GM12878 (cell line): ENCODE measurements around the gene NR1D1. TPM values are rescaled to one million over a fixed set of nuclear protein-coding genes. Genes with fewer than 3 reads are reported as not detected.

Experiments
- ATAC-seq: fragments of 200-7000 bp; cut with Tn5 transposase; 3 replicates; pipeline ENCODE4 v1.9.1; 2020; ENCODE audit warnings: mild to moderate bottlenecking, moderate library complexity
- BruUV-seq: library from RNA; stranded (reverse); fragments of 400-500 nt; replicated peaks from 2 replicates; lab custom pipeline; 2021; lab: Mats Ljungman, UMichigan
- CTCF ChIA-PET: fragments of 300-600 bp; sonication (Branson Sonifier 250); formaldehyde crosslinking; extraction: SDS; loops from one replicate; lab custom pipeline; 2021; ENCODE audit warnings: inconsistent platforms; lab: Yijun Ruan, JAX
- POLR2A ChIA-PET: fragments of 350-600 bp; formaldehyde crosslinking; extraction: SDS; loops from one replicate; lab custom pipeline; 2021; ENCODE audit warnings: inconsistent platforms; lab: Charles Lee
- RAD21 ChIA-PET: fragments of 300-600 bp; sonication (Branson Sonifier 250); formaldehyde crosslinking; loops from one replicate; lab custom pipeline; 2023; ENCODE audit warnings: antibody characterized with exemption; ENCODE audit not compliant: unreplicated experiment; lab: Charles Lee
- SMC1A ChIA-PET: fragments of 300-600 bp; sonication (Branson Sonifier 250); formaldehyde crosslinking; loops from one replicate; lab custom pipeline; 2023; ENCODE audit not compliant: unreplicated experiment, uncharacterized antibody; lab: Charles Lee
- DNase-seq: peaks from one replicate; pipeline ENCODE4 v3.0.0-alpha.2; 2011; ENCODE audit warnings: low read depth, low spot score
- FAIRE-seq: peaks from 3 replicates; lab custom pipeline; 2011; peaks lifted over from hg19 to GRCh38; lab: Jason Lieb, UNC
- H2AFZ ChIP-seq: 2 replicates; pipeline ENCODE4 v1.6.0; 2011; ENCODE audit warnings: low read depth, low read length, control low read depth; ENCODE audit not compliant: control insufficient read depth
- H3K27ac ChIP-seq: 2 replicates; pipeline ENCODE4 v1.5.1; 2011; ENCODE audit warnings: control low read depth; ENCODE audit not compliant: control insufficient read depth, insufficient read depth
- H3K27me3 ChIP-seq, 2 experiments: replicated peaks in 1 of 2; 2 replicates each; pipeline versions ENCODE4 v1.6.0 to v1.6.1; 2011; ENCODE audit warnings: low read length in 1 of 2; ENCODE audit not compliant: control insufficient read depth in 2 of 2, insufficient read depth in 2 of 2
- H3K36me3 ChIP-seq, 2 experiments: 2 replicates each; pipeline ENCODE4 v1.5.1; 2011; ENCODE audit warnings: low read length in 1 of 2; ENCODE audit not compliant: control insufficient read depth in 2 of 2, insufficient read depth in 2 of 2
- H3K4me1 ChIP-seq: 2 replicates; pipeline ENCODE4 v1.6.1; 2011; ENCODE audit warnings: mild to moderate bottlenecking, low read length, moderate library complexity, mixed read lengths; ENCODE audit not compliant: control insufficient read depth, insufficient read depth
- H3K4me2 ChIP-seq: 2 replicates; pipeline ENCODE4 v1.6.0; 2011; ENCODE audit warnings: control low read depth; ENCODE audit not compliant: control insufficient read depth, insufficient read depth
- H3K4me3 ChIP-seq: fragments of 200-600 bp; sonication (generic); 2 replicates; pipeline ENCODE4 v1.5.1; 2016
- H3K79me2 ChIP-seq: 2 replicates; pipeline ENCODE4 v1.6.0; 2011; ENCODE audit warnings: low read length; ENCODE audit not compliant: control insufficient read depth, insufficient read depth
- H3K9ac ChIP-seq: 2 replicates; pipeline ENCODE4 v1.8.0; 2011; ENCODE audit warnings: low read length, control low read depth, mixed read lengths; ENCODE audit not compliant: control insufficient read depth, insufficient read depth
- H3K9me3 ChIP-seq: replicated peaks from 3 replicates; pipeline ENCODE4 v1.5.1; 2011; ENCODE audit warnings: mild to moderate bottlenecking, low read length; ENCODE audit not compliant: control insufficient read depth, insufficient read depth
- H4K20me1 ChIP-seq: 2 replicates; pipeline ENCODE4 v1.6.0; 2011; ENCODE audit not compliant: control insufficient read depth, insufficient read depth
- BCL11A ChIP-seq: IDR thresholded peaks from 2 replicates; pipeline ENCODE4 v1.6.1; 2011; ENCODE audit warnings: low read depth, low read length
- CEBPB ChIP-seq, 2 experiments: fragments of 150-350 bp in 1 of 2; IDR thresholded peaks; 2 replicates each; pipeline ENCODE4 v1.6.1; 2012 to 2014; ENCODE audit warnings: low read depth in 2 of 2, low read length in 2 of 2, borderline replicate concordance in 1 of 2, inconsistent platforms in 1 of 2
- ESRRA ChIP-seq: IDR thresholded peaks from 2 replicates; pipeline ENCODE4 v1.6.1; 2012; ENCODE audit warnings: mild to moderate bottlenecking, low read length, improper control_type of control experiment
- EZH2 ChIP-seq: IDR thresholded peaks from 2 replicates; pipeline ENCODE4 v1.6.1; 2012; ENCODE audit warnings: low read depth, mild to moderate bottlenecking, control low read depth, inconsistent platforms, low read length, borderline replicate concordance; ENCODE audit not compliant: control insufficient read depth
- GATAD2B ChIP-seq: fragments of 450-650 bp; conservative IDR thresholded peaks from 2 replicates; pipeline ENCODE4 v1.6.1; 2017; ENCODE audit warnings: low read depth, mild to moderate bottlenecking, moderate library complexity
- MTA2 ChIP-seq: fragments of 450-650 bp; IDR thresholded peaks from 2 replicates; pipeline ENCODE4 v1.6.1; 2016; ENCODE audit warnings: low read depth, mild to moderate bottlenecking, moderate library complexity
- NFIC ChIP-seq: IDR thresholded peaks from 2 replicates; pipeline ENCODE4 v1.6.1; 2012; ENCODE audit warnings: low read depth, mild to moderate bottlenecking, inconsistent platforms, low read length, moderate library complexity
- POLR2A ChIP-seq: IDR thresholded peaks from 2 replicates; pipeline ENCODE4 v1.6.1; 2011; ENCODE audit warnings: low read depth, mild to moderate bottlenecking, low read length
- RAD51 ChIP-seq: fragments of 450-650 bp; IDR thresholded peaks from 2 replicates; pipeline ENCODE4 v1.6.1; 2016; ENCODE audit warnings: moderate library complexity, mild to moderate bottlenecking, inconsistent platforms
- WGBS: methylation state at CpG from one replicate; pipeline ENCODE4 v1.1.6; 2016; ENCODE audit warnings: low lambda C conversion rate; ENCODE audit not compliant: insufficient replicate concordance, insufficient coverage; ENCODE audit errors: missing lambda C conversion rate; 5-methylcytosine and 5-hydroxymethylcytosine counted together
- in situ Hi-C: fragments of 300-500 bp; cut with MboI; formaldehyde crosslinking; loops from 9 replicates; pipeline ENCODE4 v1.14.3; 2018; ENCODE audit warnings: mixed read lengths
- intact Hi-C: fragments of 100-400 bp; cut with micrococcal nuclease; formaldehyde crosslinking; loops from one replicate; pipeline ENCODE4 v1.14.2; 2022; ENCODE audit not compliant: unreplicated experiment
- polyA plus RNA-seq, 11 experiments: library from polyadenylated mRNA; depleted of rRNA in 4 of 11; unstranded in 6 of 11; stranded (reverse) in 5 of 11; fragments of >200 nt; fragmentation: Nextera tagmentation in 4 of 11; fragmentation: Illumina TruSeq in 1 of 11; extraction: Ambion mirVana in 4 of 11; extraction: Trizol in 1 of 11; gene quantifications; 1 replicate in 1 of 11; 2 replicates in 10 of 11; pipeline versions ENCODE4 v1.2.1 to v1.2.3, GENCODE V29; 2011 to 2016; ENCODE audit warnings: inconsistent platforms in 2 of 11, missing spikeins in 2 of 11, low read depth in 1 of 11
- total RNA-seq, 4 experiments: library from RNA; depleted of rRNA in 3 of 4; stranded (reverse); fragments of >200 nt in 3 of 4; fragmentation: Illumina TruSeq in 1 of 4; extraction: Trizol in 1 of 4; gene quantifications; 2 replicates each; pipeline versions ENCODE4 v1.2.1 to v1.2.3, GENCODE V29; 2013 to 2021
- TF ChIP-seq, protein P1 (sequence below): IDR thresholded peaks from 2 replicates; pipeline ENCODE4 v1.6.1; 2012; ENCODE audit warnings: low read depth, low read length, improper control_type of control experiment

NR1D1 gene
- total and polyA plus RNA-seq, 10 of the 15 experiments (the other 5 are each of a cell fraction or from before 2014, with no cell fraction given), result 0.10 to 3.4 (median 0.94) TPM

DNA sequence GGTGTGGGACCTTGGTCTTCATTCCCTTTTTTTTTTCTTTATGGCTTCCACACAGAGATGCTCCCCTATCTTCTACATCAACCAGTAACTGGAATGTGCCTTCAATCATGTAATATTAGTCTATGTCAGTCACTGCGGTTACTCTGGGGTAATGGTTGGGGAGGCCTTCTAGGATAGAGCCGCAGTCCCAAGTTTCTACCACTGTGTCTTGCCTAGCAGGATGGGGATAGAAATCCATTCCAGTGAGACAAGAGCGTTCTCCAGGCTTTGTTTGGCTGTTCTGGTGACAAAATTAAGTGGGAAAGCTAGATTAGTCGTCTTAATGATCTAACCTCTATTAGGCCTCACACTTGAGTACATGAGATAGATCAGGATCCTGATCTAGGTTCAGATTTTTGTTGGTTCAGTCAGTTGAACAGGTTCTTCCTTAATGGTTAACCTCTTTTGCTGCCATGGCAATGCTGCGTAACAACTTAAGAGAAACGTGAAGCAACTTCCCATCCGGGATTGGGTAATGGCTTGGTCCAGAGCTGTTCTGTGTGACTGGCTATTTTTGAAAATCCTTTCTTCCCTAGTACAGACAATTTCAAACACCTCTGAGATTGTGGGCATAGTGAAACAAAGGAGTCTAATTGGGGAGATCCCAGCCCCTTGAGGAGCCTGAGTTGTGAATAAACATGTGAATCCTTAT is 30.1 kb upstream of the NR1D1 start:
- Histone ChIP-seq H3K36me3 (peaks cover 2 to 43% of the 10 kb centered on the region in 2 experiments), H3K9me3 (no peaks in the 10 kb centered on the region), H3K27me3 (no peaks in the 10 kb centered on the region), H3K4me1 (no peaks in the 10 kb centered on the region; the same call in 1 of the 2 replicates), H3K9ac (no peak overlapping the region), H2AFZ (no peak overlapping the region), H3K4me2 (no peak overlapping the region), H3K27ac (no peak overlapping the region), H3K79me2 (peaks cover 16% of the 10 kb centered on the region), H4K20me1 (peaks cover 3% of the 10 kb centered on the region; the same call in 1 of the 2 replicates), H3K4me3 (no peak overlapping the region)
- TF ChIP-seq RAD51 (no peak), ESRRA (no peak), CEBPB (IDR thresholded peaks at IDR 0.05; ENCODE audit: borderline replicate concordance in 1 of 2, low read depth in 2 of 2, low read length in 2 of 2) (no peak), BCL11A (no peak), EZH2 (no peak), POLR2A (0 out of 2 replicates have a peak, but pooled peaks have one; percentile 26)
- CTCF ChIA-PET, result interaction anchor here (1.0 to 1.1 kb wide), 2 partner anchors 18 to 37 kb away, joined by 3 to 4 read pairs; no protein-coding TSS in a partner anchor
- in situ Hi-C loops (no loop called here), intact Hi-C loops (no loop called here)
- POLR2A ChIA-PET, result interaction anchor here (0.7 kb wide), 1 partner anchor 26 kb away, joined by 3 read pairs; no protein-coding TSS in a partner anchor
- WGBS, result 98% methylated on average over 7 of the region's 7 CpGs
- FAIRE-seq (no peak), DNase-seq (no peak), ATAC-seq (no peak)
- RAD21 ChIA-PET, result no interaction called here
- SMC1A ChIA-PET, result interaction anchor here (1.2 kb wide), 1 partner anchor 17 kb away, joined by 4 read pairs; no protein-coding TSS in a partner anchor
- no TSS peak for BruUV-seq

DNA sequence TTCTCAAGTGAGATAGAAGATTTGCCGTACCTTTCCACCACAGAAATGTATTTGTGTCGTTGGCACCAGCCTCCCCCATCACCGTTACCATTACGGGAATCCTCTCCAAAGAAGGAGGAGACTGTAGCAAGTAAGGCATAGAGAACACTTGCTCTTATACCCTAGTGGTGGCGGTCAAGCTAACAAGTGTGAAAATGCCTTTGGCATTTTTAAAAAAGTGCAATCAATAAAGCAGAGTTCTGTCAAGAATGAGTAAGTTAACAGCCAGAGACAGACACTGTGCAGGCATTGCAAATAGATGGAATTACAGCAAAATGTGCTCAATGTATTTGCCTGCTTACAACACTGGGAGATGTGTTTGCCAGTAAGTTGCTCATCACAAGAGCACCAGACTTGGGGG is 29.1 kb upstream of the NR1D1 start:
- Histone ChIP-seq H3K9ac (no peak overlapping the region), H3K79me2 (peaks cover 26% of the 10 kb centered on the region), H4K20me1 (peaks cover 5% of the 10 kb centered on the region), H2AFZ (no peak overlapping the region), H3K36me3 (peaks cover 2 to 38% of the 10 kb centered on the region in 2 experiments), H3K4me3 (no peak overlapping the region), H3K4me1 (peaks cover 5% of the 10 kb centered on the region), H3K4me2 (no peak overlapping the region), H3K27me3 (no peaks in the 10 kb centered on the region), H3K9me3 (no peaks in the 10 kb centered on the region), H3K27ac (no peak overlapping the region)
- ATAC-seq (no peak), FAIRE-seq (no peak), DNase-seq (no peak)
- WGBS, result over 99% methylated on average over 5 of the region's 5 CpGs
- TSS peak; percentile 50 for BruUV-seq
- ChIA-PET RAD21 (no interaction called here), SMC1A (interaction anchor here (1.2 kb wide), 1 partner anchor 16 kb away, joined by 5 read pairs; no protein-coding TSS in a partner anchor), CTCF (interaction anchor here (1.3 to 2.2 kb wide), 2 partner anchors 39 to 44 kb away, joined by 3 to 9 read pairs; no protein-coding TSS in a partner anchor), POLR2A (no interaction called here)
- intact Hi-C loops, result no loop called here
- in situ Hi-C loops, result no loop called here
- TF ChIP-seq NFIC (no peak), GATAD2B (no peak), MTA2 (no peak)
- TF ChIP-seq, protein P1, sequence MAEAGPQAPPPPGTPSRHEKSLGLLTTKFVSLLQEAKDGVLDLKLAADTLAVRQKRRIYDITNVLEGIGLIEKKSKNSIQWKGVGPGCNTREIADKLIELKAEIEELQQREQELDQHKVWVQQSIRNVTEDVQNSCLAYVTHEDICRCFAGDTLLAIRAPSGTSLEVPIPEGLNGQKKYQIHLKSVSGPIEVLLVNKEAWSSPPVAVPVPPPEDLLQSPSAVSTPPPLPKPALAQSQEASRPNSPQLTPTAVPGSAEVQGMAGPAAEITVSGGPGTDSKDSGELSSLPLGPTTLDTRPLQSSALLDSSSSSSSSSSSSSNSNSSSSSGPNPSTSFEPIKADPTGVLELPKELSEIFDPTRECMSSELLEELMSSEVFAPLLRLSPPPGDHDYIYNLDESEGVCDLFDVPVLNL, result no peak
